ENCODE results near the gene ETFA.

DNA sequence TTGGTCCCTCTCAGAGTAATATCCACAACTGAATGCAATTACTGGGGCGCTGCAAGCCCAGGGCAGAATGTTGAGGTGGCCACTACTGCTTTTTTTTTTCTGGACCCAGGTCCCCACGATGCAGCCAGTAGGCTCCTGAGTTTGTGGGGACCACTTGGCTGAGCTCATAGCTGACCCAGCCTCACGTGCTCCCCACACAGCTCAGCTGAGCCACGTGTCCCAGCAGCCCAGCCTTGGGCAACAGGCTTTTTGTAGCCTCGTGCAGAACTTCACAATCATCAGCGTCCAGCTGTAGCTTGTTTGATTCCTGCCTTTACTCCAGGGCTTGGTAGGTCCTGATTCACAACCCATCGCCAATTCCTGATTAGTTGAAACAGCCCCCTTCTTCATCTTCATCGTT is 117.3 kb downstream of the ETFA start:
- TF ChIP-seq L3MBTL2 (conservative IDR thresholded peaks at IDR 0.05) (no peak), BHLHE40 (IDR thresholded peaks at IDR 0.05; ENCODE audit: borderline replicate concordance) (no peak), ZNF384 (IDR thresholded peaks at IDR 0.05) (no peak), SUZ12 (IDR thresholded peaks at IDR 0.05) (no peak)
